Stimulated activated CD4-positive, alpha-beta T cell treated with anti-CD3 and anti-CD28 coated beads, Interleukin-1b, Interleukin-23, amount 100 ng/mL, for 4 hours (primary cell): Measurements from ENCODE around the gene ZBTB45.

Experiments used
- DNase-seq, 2 donors: peaks; one replicate each; pipeline ENCODE4 v3.0.0-alpha.2; 2020; ENCODE audit warnings: low read depth in 2 of 2

Gene ZBTB45

GRCh38 chr19:58519355-58520256 lies at the start of gene ZBTB45:
Gene ZBTB45 (minus strand): TSS chr19:58519810. CDS start chr19:58517673, 2,137 bp downstream.
- peak; percentile 80 to 89 for DNase-seq

DNA sequence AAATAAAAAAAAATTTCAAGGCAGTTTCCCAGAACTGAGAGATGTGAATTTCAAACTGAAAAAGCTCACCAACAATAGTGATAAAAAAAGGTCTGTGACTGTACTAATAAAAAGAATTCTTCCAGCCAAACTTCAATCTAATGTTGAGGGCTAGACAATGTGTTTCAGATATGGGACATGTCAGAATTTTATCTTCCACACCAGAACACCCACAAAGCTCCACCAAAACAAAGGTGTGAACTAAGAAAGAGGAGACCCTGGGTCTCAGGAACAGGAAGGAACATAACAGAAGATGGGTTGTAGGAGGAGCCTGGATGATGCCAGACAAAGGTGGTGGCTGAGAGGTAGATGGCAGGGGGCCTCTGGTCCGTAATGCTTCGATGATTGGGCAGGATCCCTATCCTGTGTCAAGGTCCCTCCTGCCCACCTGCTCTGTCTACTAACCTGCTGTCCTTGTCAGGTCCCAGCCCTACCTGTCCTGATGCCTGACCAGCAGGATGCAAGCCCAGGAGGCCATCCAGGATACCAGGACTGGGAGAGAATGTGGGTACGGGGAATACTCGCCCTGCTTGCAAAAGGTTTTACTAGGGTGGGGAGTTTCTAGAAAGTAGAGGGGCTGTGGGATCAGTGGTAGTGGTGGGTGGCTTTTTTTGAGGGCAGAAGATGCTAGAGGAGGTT lies 49.0 kb upstream of the ZBTB45 start:
- no peak for DNase-seq

DNA sequence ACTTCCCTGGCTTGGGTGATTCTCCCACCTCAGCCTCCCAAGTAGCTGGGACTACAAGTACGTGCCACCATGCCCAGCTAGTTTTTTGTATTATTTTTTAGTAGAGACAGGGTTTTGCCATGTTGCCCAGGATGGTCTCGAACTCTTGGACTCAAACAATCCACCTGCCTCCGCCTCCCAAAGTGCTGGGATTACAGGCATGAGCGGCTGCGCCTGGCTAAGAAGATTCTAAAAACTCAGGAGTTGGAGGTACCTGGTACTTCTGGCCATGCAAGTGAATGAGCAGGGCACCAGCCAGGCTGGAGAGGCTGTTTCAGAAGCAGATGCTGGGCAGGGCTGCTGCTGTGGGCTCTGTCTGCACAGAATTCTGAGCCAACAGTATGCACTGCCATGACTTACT lies 47.4 kb upstream of the ZBTB45 start:
- DNase-seq = no peak

GRCh38 chr19:58563823-58564222 lies 44.2 kb upstream of the ZBTB45 start:
- no peak for DNase-seq

- DNase-seq = no peak
Observed at GRCh38 chr19:58563034-58563573, 43.5 kb upstream of the ZBTB45 start.

GRCh38 chr19:58562122-58563033 lies 42.8 kb upstream of the ZBTB45 start:
- no peak for DNase-seq

GRCh38 chr19:58561373-58562121 lies 41.9 kb upstream of the ZBTB45 start:
- DNase-seq = no peak

GRCh38 chr19:58560921-58561320 lies 41.3 kb upstream of the ZBTB45 start:
- DNase-seq = no peak

DNA sequence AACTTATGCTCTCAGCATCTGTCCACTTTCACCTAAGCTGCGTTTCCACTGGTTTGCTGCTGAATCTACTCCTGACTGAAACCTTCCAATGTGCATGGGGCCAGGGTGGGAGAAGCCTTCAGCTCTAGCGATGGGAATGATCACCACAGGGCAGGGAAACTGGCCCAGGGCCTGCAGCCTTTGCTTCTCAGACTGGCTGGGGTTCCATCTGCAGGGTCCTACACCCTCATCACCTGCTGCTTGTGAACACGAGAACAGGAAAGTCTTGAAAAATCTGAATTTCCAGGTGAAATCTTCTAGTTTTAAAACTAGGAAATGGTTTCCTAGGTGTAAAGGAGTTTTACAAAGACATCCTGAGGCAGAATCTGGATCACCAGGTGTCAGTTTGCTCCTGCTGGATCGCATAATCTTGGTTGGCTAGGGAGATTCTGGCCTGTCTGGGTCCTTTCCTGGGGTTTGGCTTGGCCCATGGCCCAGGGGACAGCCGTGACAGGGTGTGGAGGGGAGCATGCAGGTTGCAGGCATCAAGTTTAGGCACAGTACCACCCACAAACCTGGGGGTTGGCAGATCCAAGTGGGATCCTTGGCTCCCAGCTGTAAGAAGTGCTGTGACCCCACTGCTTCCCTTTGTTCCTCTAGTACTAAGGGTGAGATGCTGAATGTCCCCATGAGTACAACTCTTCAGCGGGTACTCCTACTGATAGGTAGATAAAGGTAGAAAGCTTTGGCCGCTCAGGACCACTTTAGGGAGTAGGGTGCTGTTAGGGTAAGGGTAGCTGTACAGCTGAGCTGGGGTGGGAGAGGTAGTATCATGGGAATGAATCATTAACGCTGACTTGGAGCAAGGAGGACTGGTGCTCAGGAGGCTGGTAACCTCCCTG lies 40.6 kb upstream of the ZBTB45 start:
- DNase-seq = no peak

DNA sequence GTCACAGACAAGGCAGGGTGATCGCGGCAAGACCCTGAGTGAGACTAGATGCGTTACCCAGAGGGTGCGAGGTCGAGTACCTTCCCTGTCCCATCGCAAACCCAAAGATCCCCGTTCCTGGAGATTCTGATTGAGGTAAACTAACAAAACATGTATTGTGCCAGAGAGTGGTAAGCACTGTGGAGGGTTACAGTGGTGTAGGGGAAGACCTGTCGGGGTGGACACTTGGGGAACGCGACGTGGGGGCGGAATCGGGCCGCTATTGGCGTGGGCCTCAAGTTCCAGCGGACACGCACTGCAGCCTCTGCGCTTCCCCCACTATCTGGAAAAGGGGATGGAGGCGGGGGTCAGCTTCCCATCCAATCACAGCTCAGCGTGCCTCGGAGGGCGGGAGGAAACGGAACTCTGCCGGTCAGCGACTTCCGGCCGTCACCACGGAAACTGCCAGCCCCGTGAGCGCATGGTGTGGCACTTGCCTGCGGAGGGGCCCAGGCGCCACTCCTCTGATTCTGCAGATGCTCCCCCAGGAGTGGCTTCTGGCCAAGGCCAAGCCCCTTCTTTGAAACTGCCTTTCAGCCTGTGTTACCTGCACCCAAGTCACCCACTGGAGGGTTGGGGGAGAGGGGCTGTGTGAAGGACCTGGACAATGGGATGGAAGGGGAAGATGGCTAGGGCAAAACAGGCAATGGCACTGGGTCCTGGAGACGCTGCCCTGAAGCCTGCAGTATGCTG lies 39.8 kb upstream of the ZBTB45 start:
- DNase-seq = peak in 1 of 2 donors; percentile 59

DNA sequence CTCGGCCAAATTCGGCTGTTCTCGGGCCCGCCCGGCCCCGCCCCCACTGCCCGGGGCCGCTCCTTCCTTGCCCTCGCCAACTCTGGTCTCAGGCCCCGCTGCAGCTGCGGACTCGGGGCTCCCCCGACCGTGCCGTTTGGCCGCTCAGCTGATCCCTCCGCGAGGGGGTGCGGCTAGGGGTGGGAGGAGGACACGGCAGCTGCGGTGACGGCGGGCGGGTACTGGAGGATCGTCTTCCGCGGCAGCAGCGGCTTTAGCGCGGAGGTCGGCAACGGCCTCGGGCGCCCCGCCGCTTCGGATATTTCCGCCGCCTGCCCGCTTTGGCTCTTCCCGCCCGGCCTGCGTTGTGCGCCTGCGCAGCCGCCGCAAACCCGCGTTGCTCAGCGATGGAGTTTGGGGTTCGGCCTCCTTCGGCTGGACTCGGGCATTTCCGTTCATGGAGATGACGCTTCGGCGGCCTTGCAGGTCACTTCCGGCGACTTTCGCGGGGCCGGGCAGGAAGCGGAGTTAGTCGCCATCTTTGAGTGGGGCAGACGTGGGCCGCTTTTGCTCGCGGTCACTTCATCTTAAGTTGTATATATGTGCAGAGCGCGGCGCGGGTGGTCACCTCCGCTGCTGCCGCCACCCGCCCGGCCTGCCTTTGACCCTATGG lies 39.1 kb upstream of the ZBTB45 start:
- DNase-seq = peak; percentile 97 to 99

GRCh38 chr19:58558066-58558622 lies 38.5 kb upstream of the ZBTB45 start, which contains the start of gene UBE2M:
Gene UBE2M (minus strand): TSS chr19:58558611. CDS start chr19:58558381, 230 bp downstream.
- peak in 1 of 2 donors; percentile 49 for DNase-seq

GRCh38 chr19:58557221-58558065 lies 37.8 kb upstream of the ZBTB45 start:
- no peak for DNase-seq

GRCh38 chr19:58556622-58557220 lies 37.1 kb upstream of the ZBTB45 start:
- DNase-seq = no peak

GRCh38 chr19:58555920-58556621 lies 36.5 kb upstream of the ZBTB45 start:
- no peak for DNase-seq

DNA sequence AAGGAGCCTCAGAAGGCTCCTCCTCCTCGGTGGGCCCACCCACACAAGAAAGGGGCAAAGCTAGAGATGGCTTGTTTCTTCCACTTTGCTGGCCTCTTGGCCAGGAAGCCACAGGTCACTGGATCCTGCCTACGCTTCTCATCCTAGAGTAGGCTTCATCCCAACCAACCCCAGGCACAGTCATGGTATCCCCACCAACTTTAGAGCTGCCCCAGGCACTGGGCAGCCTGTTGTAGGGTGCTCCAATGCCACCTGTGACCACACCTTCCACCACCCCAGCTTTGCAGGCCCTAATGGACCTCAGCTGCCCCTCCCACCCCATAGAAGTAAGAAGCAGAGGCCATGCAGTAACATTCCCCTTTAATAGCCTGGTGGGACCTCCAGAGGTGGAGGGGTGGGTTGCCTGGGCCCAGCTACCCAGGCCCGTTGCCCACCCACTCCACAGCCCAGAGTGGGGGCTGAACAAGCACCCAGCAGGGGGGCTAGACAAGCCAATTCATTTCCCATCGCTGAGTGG lies 35.8 kb upstream of the ZBTB45 start:
- DNase-seq = no peak
